ENCODE measurements around the gene NUP205. TPM values are rescaled to one million over a fixed set of nuclear protein-coding genes. Genes with fewer than 3 reads are reported as not detected.

Gene NUP205
- total RNA-seq, 4 donors from 2014 or later: 21.0 to 65.9 (median 47.6) TPM

GRCh38 chr7:135573541-135573940 lies 15.8 kb downstream of the NUP205 start:
- intact Hi-C loops (cut with DNase I; ENCODE audit: low total_unique reads): no loop called here
- Histone ChIP-seq H3K4me3 (no peak overlapping the region), H3K9me3 (no peaks in the 10 kb centered on the region), H3K36me3 (no peaks in the 10 kb centered on the region), H3K4me1 (no peaks in the 10 kb centered on the region), H3K27me3 (no peaks in the 10 kb centered on the region), H3K27ac (no peak overlapping the region)
- TF ChIP-seq CTCF (IDR thresholded peaks at IDR 0.05) (no peak), POLR2A (IDR thresholded peaks at IDR 0.05) (no peak)
- no peak for DNase-seq

- Histone ChIP-seq H3K4me3 (no peak overlapping the region), H3K27ac (no peak overlapping the region), H3K4me1 (no peaks in the 10 kb centered on the region), H3K9me3 (no peaks in the 10 kb centered on the region), H3K36me3 (no peaks in the 10 kb centered on the region), H3K27me3 (no peaks in the 10 kb centered on the region)
- intact Hi-C loops (cut with DNase I; ENCODE audit: low total_unique reads): no loop called here
- no peak for DNase-seq
- no peak for TF ChIP-seq CTCF (IDR thresholded peaks at IDR 0.05)
- no peak for TF ChIP-seq POLR2A (IDR thresholded peaks at IDR 0.05)
Measured at GRCh38 chr7:135575296-135575695, 17.6 kb downstream of the NUP205 start.

GRCh38 chr7:135578569-135578968 lies 20.9 kb downstream of the NUP205 start:
- Histone ChIP-seq H3K4me1 (no peaks in the 10 kb centered on the region), H3K9me3 (no peaks in the 10 kb centered on the region), H3K27me3 (no peaks in the 10 kb centered on the region), H3K36me3 (no peaks in the 10 kb centered on the region), H3K27ac (no peak overlapping the region), H3K4me3 (no peak overlapping the region)
- intact Hi-C loops (cut with DNase I; ENCODE audit: low total_unique reads): no loop called here
- TF ChIP-seq POLR2A (IDR thresholded peaks at IDR 0.05) (no peak), CTCF (IDR thresholded peaks at IDR 0.05) (no peak)
- DNase-seq: no peak

- TF ChIP-seq CTCF (IDR thresholded peaks at IDR 0.05) (no peak), POLR2A (IDR thresholded peaks at IDR 0.05) (no peak)
- H3K36me3 ChIP-seq: no peaks in the 10 kb centered on the region
Measured at GRCh38 chr7:135584362-135585353, 26.9 kb downstream of the NUP205 start.

GRCh38 chr7:135597181-135597925 lies 39.6 kb downstream of the NUP205 start:
- H3K36me3 ChIP-seq: peaks cover 0 to 3% of the 10 kb centered on the region in 2 donors
- TF ChIP-seq POLR2A (IDR thresholded peaks at IDR 0.05) (no peak), CTCF (IDR thresholded peaks at IDR 0.05) (no peak)
- intact Hi-C loops (cut with DNase I; ENCODE audit: low total_unique reads): no loop called here

More at GRCh38 chr7:135584362-135585353, 26.9 kb downstream of the NUP205 start:
- Histone ChIP-seq H3K4me1 (no peaks in the 10 kb centered on the region), H3K27me3 (no peaks in the 10 kb centered on the region), H3K9me3 (no peaks in the 10 kb centered on the region), H3K4me3 (no peak overlapping the region), H3K27ac (no peak overlapping the region)
- intact Hi-C loops (cut with DNase I; ENCODE audit: low total_unique reads): no loop called here
- DNase-seq: no peak

More at GRCh38 chr7:135597181-135597925, 39.6 kb downstream of the NUP205 start:
- Histone ChIP-seq H3K27ac (no peak overlapping the region), H3K27me3 (no peaks in the 10 kb centered on the region), H3K4me3 (no peak overlapping the region), H3K9me3 (no peaks in the 10 kb centered on the region), H3K4me1 (no peaks in the 10 kb centered on the region)
- DNase-seq: no peak

All from uterus (tissue), 4 donors.